ENCODE measurements around the gene RSPO4.

RSPO4 gene

DNA sequence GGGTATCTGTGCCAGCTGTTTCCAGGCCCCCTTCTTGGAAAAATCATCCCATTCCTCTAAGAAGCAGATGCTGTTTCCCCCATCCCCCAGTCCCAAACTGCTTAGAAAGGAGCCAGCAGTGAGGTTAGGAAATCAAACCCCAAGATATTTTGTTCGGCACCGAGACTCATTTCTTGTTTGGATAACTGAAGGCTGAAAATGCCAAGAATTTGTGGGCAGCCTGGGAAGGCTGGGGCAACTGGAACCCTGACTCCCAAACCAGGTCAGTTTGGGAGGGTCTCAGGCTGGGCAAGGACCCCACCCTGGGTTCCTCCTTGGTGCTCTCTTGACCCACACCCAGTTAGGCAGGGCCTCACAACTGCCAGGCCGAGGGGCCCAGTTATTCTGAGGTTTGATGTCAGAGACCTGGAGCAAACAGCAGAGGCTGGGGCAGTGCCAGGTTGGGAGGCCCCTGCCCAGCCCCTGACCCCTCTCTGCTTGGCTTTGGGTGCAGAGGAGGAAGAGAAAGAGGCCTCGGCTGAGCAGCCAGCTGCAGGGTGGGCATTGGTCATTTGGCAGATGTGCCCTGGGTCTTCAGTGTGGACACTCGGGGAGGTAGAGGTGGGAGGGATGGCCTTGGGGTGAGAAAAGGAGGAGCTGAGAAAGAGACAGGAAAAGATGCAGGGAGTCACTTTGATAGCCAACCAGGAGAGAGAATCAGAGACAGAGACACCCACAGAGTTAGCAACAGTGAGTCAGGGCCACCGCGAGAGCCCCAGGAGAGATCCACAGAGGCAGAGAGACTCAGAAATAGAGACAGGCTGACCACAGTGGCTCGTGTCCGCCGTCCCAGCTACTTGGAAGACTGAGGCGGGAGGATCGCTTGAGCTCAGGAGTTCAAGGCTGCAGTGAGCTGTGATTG is 91.0 kb downstream of the RSPO4 start:
- DNase-seq (ENCODE audit: low read depth in 2 of 3, low spot score in 1 of 3) = no peak

DNA sequence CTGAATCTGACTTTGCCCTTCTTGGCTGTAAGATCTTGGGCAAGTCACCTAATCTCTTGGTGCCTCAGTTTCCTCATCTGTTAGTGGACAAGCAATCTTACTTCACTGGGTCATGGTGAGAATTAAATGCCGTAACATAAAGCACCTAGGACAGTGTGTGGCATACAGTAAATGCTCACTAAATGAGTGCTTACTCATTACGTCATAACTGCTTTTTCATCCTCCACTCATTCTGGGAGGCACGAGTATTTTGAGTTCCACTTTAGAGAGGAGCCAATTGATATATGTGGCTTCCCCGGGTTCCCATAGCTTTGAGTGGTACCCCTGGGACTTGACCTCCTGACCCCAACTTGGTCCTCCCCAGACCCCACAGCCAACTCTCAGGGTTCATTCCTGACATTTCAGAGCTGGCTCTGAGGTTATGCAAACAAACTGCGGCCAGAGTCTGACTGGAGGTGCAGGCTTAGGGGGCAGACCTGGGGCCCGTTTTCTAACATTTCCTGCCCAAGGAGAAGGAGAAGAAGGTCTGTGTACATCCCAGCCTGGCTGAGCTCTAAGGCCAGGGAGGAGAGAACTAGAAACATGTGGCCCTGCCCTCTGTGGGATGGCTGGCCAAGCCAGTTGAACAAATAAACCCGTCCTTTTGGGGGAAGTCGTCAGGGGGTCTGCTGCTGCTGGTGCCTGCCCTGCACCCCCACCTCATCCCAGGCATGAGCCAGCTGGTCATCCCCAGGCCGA is 91.8 kb downstream of the RSPO4 start:
- DNase-seq (ENCODE audit: low read depth in 2 of 3, low spot score in 1 of 3) = no peak

DNA sequence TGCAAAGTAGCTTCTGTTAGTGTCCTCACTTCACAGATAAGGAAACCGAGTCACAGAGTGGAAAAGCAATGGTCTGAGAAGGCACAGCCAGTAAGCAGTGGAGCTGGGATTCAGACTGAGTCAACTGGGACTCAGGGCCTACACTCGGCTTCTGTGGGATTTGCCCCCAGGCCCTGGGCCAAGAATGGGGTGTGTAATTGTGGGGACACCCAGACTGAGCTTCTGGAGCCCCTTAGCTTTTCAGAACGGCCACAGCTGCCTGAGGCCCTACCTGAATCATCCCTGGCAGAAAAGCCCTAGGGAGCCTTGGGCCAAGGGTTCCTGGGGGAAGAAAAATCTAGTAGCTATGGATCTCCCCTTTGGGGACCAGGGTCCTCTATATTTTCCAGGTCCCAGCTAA is 92.5 kb downstream of the RSPO4 start:
- DNase-seq (ENCODE audit: low read depth in 2 of 3, low spot score in 1 of 3) = no peak

Measured in stimulated activated CD4-positive, alpha-beta T cell treated with anti-CD3 and anti-CD28 coated beads, Interleukin-12 subunit alpha, Interleukin-12 subunit beta, amount 100 ng/mL, for 48 hours (primary cell).